HG02840 (cell line): Measurements from ENCODE around the gene AHCYL2.
"Not testable (repeated sequence)": the region's sequence is repeated elsewhere in the genome, so short reads cannot be mapped to it uniquely, and the experiment has no call there.

Source experiments
- ATAC-seq: cut with Tn5 transposase; IDR thresholded peaks from one replicate; pipeline ENCODE4 v1.9.1; 2021; ENCODE audit warnings: mild to moderate bottlenecking, moderate library complexity, moderate number of reproducible peaks; ENCODE audit not compliant: unreplicated experiment, low FRiP score

Gene AHCYL2

GRCh38 chr7:129343099-129343700 is 118.4 kb downstream of the AHCYL2 start:
- no peak for ATAC-seq

- ATAC-seq = no peak
These were observed 122.5 kb downstream of the AHCYL2 start for GRCh38 chr7:129347330-129347729.

- no peak for ATAC-seq
These were observed 123.4 kb downstream of the AHCYL2 start for GRCh38 chr7:129348023-129348740.

- ATAC-seq = no peak
These were observed 126.5 kb downstream of the AHCYL2 start for GRCh38 chr7:129351320-129351719.

- ATAC-seq = not testable (repeated sequence)
These were observed 128.3 kb downstream of the AHCYL2 start for GRCh38 chr7:129353104-129353503.

- no peak for ATAC-seq
These were observed 129.8 kb downstream of the AHCYL2 start for GRCh38 chr7:129354428-129355157.

- ATAC-seq = no peak
These were observed 131.3 kb downstream of the AHCYL2 start for GRCh38 chr7:129356176-129356575.

GRCh38 chr7:129359176-129359575 is 134.3 kb downstream of the AHCYL2 start:
- ATAC-seq = no peak

GRCh38 chr7:129359638-129360037 is 134.8 kb downstream of the AHCYL2 start:
- no peak for ATAC-seq

GRCh38 chr7:129361771-129362170 is 136.9 kb downstream of the AHCYL2 start:
- ATAC-seq = no peak

- no peak for ATAC-seq
These were observed 137.7 kb downstream of the AHCYL2 start for GRCh38 chr7:129362496-129362895.

GRCh38 chr7:129367349-129367699 is 142.5 kb downstream of the AHCYL2 start:
- ATAC-seq = no peak

- ATAC-seq = peak; percentile 42
These were observed 143.0 kb downstream of the AHCYL2 start for GRCh38 chr7:129367700-129368388.

- peak; percentile 49 for ATAC-seq
These were observed 143.7 kb downstream of the AHCYL2 start for GRCh38 chr7:129368389-129368986.

GRCh38 chr7:129369447-129369846 is 144.6 kb downstream of the AHCYL2 start:
- ATAC-seq = not testable (repeated sequence)

GRCh38 chr7:129370812-129371211 is 146.0 kb downstream of the AHCYL2 start:
- no peak for ATAC-seq

GRCh38 chr7:129371487-129371886 is 146.7 kb downstream of the AHCYL2 start:
- ATAC-seq = no peak

GRCh38 chr7:129373651-129374428 is 149.0 kb downstream of the AHCYL2 start:
- ATAC-seq = no peak

- ATAC-seq = no peak
These were observed 150.5 kb downstream of the AHCYL2 start for GRCh38 chr7:129375141-129375938.
